Activated T-helper 17 cell treated with anti-CD3 and anti-CD28 coated beads, Interleukin-2, amount 50 U/mL, for 72 hours (primary cell): ENCODE data around the gene SPEN. TPM values are rescaled to one million over a fixed set of nuclear protein-coding genes. Genes with fewer than 3 reads are reported as not detected.
"Not testable (repeated sequence)": the region's sequence is repeated elsewhere in the genome, so short reads cannot be mapped to it uniquely, and the experiment has no call there.

Experiments used
- ATAC-seq: fragments of 150-1000 bp; cut with Tn5 transposase; replicated peaks from 2 replicates; pipeline ENCODE4 v1.10.0; 2021; ENCODE audit warnings: mild to moderate bottlenecking, moderate library complexity
- H3K27ac Mint-ChIP-seq: one replicate; pipeline ENCODE4 v1.8.0; 2022; ENCODE audit warnings: mixed read lengths
- H3K27me3 Mint-ChIP-seq: one replicate; pipeline ENCODE4 v1.8.0; 2022; ENCODE audit warnings: mixed read lengths
- H3K36me3 Mint-ChIP-seq: one replicate; pipeline ENCODE4 v1.8.0; 2022; ENCODE audit warnings: low read depth, mild to moderate bottlenecking, mixed read lengths
- H3K4me1 Mint-ChIP-seq: one replicate; pipeline ENCODE4 v1.8.0; 2022; ENCODE audit warnings: mixed read lengths
- H3K4me3 Mint-ChIP-seq: one replicate; pipeline ENCODE4 v1.8.0; 2022; ENCODE audit warnings: mild to moderate bottlenecking, mixed read lengths
- H3K9me3 Mint-ChIP-seq: one replicate; pipeline ENCODE4 v1.8.0; 2022; ENCODE audit warnings: mixed read lengths
- total RNA-seq, 2 donors: library from RNA; stranded (reverse); gene quantifications; one replicate each; pipeline ENCODE4 v1.2.3, GENCODE V29; 2022

SPEN gene
- total RNA-seq, 2 donors from 2014 or later, result 48.9 to 66.7 TPM

DNA sequence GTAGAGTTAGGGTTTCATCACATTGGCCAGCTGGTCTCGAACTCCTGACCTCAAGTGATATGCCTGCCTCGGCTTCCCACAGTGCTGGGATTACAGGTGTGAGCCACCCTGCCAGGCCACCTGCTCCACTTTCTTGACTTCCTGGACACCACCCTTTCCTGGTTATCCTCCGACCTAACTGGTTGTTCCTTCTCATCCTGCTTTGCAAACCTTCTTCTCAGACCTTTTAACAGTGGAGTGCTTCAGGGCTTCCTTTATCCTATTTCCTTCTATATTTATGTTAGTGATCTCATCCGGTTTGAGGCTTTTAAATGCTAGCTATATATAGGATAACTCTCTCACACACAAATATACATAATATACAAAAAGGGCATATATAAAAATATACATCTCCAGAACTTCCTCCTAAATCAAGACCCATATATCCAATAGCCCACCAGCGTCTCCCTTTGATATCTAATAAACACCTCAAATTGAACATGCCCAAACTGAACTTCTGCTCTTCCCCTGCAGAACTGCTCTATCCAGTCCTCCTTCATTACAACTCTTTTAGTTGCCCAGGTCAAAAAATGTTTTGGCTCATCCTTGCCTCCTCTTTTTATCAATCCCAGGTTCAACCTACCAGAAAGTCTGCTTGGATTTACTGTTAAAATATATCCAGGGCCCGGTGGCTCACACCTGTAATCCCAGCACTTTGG is 20.5 kb upstream of the SPEN start:
- H3K9me3 Mint-ChIP-seq, result no peaks in the 10 kb centered on the region
- H3K36me3 Mint-ChIP-seq, result no peaks in the 10 kb centered on the region
- no peak overlapping the region for H3K4me3 Mint-ChIP-seq
- H3K27me3 Mint-ChIP-seq, result no peaks in the 10 kb centered on the region
- H3K4me1 Mint-ChIP-seq, result peaks cover 11% of the 10 kb centered on the region
- no peak for ATAC-seq
- H3K27ac Mint-ChIP-seq, result no peak overlapping the region

- H3K36me3 Mint-ChIP-seq, H3K27me3 Mint-ChIP-seq, ATAC-seq, H3K9me3 Mint-ChIP-seq, H3K27ac Mint-ChIP-seq, H3K4me3 Mint-ChIP-seq: not testable (repeated sequence)
- peaks cover 11% of the 10 kb centered on the region for H3K4me1 Mint-ChIP-seq
Measured at GRCh38 chr1:15827567-15827966, 19.9 kb upstream of the SPEN start.

DNA sequence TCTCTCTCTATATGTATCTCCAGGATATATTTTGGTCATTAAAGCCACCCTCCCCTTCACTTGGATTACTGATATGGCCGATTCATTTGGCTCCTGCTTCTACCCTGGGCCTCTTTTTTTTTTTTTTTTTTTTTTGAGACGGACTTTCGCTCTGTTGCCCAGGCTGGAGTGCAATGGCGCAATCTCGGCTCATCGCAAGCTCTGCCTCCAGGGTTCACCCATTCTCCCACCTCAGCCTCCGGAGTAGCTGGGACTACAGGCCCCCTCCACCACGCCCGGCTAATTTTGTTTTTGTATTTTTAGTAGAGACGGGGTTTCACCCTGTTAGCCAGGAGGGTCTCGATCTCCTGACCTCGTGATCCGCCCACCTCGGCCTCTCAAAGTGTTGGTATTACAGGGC is 18.6 kb upstream of the SPEN start:
- H3K4me1 Mint-ChIP-seq, result peaks cover 11% of the 10 kb centered on the region
- H3K4me3 Mint-ChIP-seq, H3K27me3 Mint-ChIP-seq, ATAC-seq, H3K27ac Mint-ChIP-seq, H3K9me3 Mint-ChIP-seq, H3K36me3 Mint-ChIP-seq: not testable (repeated sequence)

DNA sequence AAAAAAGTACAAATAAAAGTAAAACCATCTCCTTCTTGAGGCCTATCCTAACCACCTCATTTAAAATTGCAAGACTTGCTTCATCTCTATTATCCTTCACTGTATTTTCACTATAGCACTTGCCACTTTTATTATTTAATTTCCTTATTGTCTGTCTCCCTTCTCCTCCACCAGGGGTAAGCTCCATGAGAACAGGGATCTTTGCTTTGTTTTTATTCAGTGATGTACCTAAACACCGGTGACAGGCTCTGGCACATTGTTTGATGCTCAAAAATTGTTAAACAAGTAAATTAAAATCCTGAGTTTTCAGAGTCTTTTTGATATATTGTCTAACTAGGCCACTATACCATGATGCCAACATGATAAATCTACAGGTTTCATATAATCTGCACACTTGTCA is 17.2 kb upstream of the SPEN start:
- Mint-ChIP-seq H3K27me3 (no peaks in the 10 kb centered on the region), H3K9me3 (no peaks in the 10 kb centered on the region), H3K36me3 (peaks cover 10% of the 10 kb centered on the region), H3K4me1 (peaks cover 11% of the 10 kb centered on the region), H3K4me3 (no peak overlapping the region), H3K27ac (no peak overlapping the region)
- ATAC-seq, result no peak

DNA sequence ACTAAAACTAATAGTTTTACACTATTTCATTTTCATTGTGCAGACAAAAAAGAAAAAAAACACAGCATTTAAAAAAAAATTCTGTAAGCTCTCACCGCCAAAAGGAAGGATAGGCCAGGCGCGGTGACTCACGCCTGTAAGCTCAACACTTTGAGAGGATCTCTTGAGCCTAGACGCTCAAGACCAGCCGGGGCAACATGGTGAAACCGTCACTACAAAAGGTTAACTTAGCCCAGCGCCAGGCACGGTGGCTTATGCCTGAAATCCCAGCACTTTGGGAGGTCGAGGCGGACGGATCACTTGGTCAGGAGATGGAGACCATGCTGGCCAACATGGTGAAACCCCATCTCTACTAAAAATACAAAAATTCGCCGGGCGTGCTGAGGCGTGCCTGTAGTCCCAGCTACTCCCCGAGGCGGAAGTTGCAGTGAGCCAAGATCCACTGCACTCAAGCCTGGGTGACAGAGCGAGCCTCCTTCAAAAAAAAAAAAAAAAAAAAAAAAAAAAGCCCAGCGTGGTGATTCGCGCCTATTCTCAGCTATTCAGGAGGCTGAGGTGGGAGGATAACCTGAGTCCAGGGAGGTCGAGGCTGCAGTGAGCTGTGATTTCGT is 14.3 kb upstream of the SPEN start:
- Mint-ChIP-seq H3K4me1 (peaks cover 6% of the 10 kb centered on the region), H3K4me3 (peak overlapping the region; percentile 96), H3K27me3 (no peaks in the 10 kb centered on the region), H3K9me3 (no peaks in the 10 kb centered on the region), H3K27ac (peak overlapping the region; percentile 97), H3K36me3 (peaks cover 18% of the 10 kb centered on the region)
- ATAC-seq, result peak; percentile 18

- peaks cover 18% of the 10 kb centered on the region for H3K36me3 Mint-ChIP-seq
- no peaks in the 10 kb centered on the region for H3K9me3 Mint-ChIP-seq
- no peaks in the 10 kb centered on the region for H3K27me3 Mint-ChIP-seq
- ATAC-seq, result no peak
- peak overlapping the region; percentile 96 for H3K4me3 Mint-ChIP-seq
- peaks cover 6% of the 10 kb centered on the region for H3K4me1 Mint-ChIP-seq
- peak overlapping the region; percentile 97 for H3K27ac Mint-ChIP-seq
Measured at GRCh38 chr1:15833842-15834405, 13.6 kb upstream of the SPEN start.

- Mint-ChIP-seq H3K4me3 (peak overlapping the region; percentile 96), H3K27ac (peak overlapping the region; percentile 97), H3K4me1 (peaks cover 6% of the 10 kb centered on the region), H3K9me3 (no peaks in the 10 kb centered on the region), H3K36me3 (peaks cover 18% of the 10 kb centered on the region), H3K27me3 (no peaks in the 10 kb centered on the region)
- ATAC-seq, result peak; percentile 65
Measured at GRCh38 chr1:15834406-15835204, 12.9 kb upstream of the SPEN start.

- ATAC-seq, result peak; percentile 11
- Mint-ChIP-seq H3K36me3 (peaks cover 18% of the 10 kb centered on the region), H3K9me3 (no peaks in the 10 kb centered on the region), H3K4me1 (no peaks in the 10 kb centered on the region), H3K4me3 (peak overlapping the region; percentile 96), H3K27me3 (no peaks in the 10 kb centered on the region), H3K27ac (peak overlapping the region; percentile 97)
Measured at GRCh38 chr1:15835205-15835740, 12.2 kb upstream of the SPEN start.

DNA sequence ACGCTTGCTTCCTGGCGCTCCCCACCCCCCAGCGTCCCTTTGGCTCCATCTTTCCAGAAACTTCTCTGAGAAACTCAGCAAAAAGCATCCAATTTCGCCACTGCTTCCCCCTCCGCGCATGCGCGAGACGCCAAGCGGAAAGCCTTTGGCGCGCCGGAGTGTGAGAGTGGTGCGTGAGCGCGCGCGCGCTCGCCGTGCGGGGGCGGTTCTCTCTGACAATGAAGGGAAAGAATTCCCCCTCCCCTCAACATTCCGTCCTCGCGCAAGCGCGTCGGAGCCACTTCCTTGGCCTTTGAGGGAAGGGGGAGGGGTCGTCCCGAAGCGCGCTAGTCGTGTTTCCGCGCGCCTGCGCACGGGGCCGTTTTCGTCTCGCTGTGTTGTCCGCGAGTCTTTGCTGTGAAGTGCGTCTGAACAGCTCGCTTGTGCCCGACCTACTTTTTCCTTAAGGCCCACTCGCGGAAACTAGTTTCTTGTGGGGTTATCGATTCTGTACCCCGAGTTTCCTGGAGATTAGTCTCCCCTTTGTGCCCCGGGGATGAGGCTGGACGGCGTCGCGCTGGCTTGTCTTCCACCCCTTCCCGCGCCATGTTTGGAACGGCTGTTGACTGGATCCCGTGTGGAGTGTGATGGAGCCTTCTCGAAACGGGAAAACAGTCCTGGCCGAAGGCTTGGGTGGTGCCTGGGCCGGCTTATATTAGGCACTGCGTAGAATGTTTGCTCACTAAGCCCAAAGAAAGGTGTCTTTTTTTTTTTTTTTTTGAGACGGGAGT is 11.6 kb upstream of the SPEN start:
- Mint-ChIP-seq H3K27me3 (no peaks in the 10 kb centered on the region), H3K4me1 (no peaks in the 10 kb centered on the region), H3K4me3 (peak overlapping the region; percentile 96), H3K36me3 (peaks cover 18% of the 10 kb centered on the region), H3K27ac (peak overlapping the region; percentile 97), H3K9me3 (no peaks in the 10 kb centered on the region)
- peak; percentile 60 for ATAC-seq

DNA sequence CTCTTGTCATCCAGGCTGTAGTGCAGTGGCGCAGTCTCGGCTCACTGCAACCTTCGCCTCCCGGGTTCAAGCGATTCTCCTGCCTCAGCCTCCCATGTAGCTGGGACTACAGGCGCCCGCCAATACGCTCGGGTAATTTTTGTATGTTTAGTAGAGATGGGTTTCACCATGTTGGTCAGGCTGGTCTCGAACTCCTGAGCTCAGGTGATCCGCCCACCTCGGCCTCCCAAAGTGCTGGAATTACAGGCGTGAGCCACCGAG is 11.1 kb upstream of the SPEN start:
- peak overlapping the region; percentile 97 for H3K27ac Mint-ChIP-seq
- ATAC-seq, H3K27me3 Mint-ChIP-seq, H3K4me1 Mint-ChIP-seq, H3K9me3 Mint-ChIP-seq: not testable (repeated sequence)
- H3K4me3 Mint-ChIP-seq, result peak overlapping the region; percentile 96
- peaks cover 18% of the 10 kb centered on the region for H3K36me3 Mint-ChIP-seq

DNA sequence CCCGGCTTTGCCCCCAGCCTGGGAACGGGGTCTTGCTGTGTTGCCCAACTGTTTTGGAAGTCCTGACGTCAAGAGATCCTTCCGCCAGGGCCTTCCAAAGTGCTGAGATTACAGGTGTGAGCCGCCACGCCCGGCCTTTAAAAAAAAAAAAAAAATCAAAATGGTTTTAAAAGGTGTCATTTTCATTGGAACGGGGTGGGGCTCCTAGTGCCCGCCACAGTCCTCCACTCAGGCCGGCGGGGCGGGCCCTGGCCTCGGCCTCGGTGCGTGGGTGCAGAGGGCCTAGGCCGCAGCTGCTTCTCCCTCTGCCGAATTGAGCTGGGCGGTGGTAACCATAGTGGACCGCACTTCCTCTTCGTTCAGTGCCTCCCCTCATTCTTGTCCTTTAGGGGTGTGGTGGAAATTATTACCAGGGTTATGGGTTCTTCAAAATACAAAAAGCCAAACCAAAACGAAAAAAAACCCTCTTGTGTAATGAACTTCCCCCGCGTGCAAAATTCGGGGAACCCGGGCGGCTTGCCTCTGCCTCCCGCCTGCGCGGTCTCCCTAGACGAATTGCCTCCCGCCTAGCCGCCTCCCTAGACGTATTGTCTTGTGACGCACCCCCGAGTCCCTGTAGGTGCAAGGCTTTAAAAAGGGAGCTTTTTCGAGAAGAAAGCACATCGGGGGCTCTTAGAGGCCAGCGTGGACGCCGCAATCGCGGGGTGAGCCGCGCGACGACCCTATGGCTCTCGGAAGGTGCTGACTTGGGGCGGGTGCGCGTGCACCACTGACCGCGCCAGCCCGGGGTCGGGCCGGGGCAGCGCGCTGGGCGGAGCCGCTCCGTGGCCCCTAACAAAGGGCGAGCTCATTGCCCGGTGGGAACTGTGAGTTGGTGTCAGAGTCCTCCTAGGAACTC is 10.5 kb upstream of the SPEN start:
- Mint-ChIP-seq H3K27ac (peak overlapping the region; percentile 97), H3K9me3 (no peaks in the 10 kb centered on the region), H3K4me3 (peak overlapping the region; percentile 96), H3K27me3 (no peaks in the 10 kb centered on the region), H3K36me3 (peaks cover 18% of the 10 kb centered on the region), H3K4me1 (no peaks in the 10 kb centered on the region)
- peak; percentile 10 for ATAC-seq

- Mint-ChIP-seq H3K27me3 (no peaks in the 10 kb centered on the region), H3K27ac (peak overlapping the region; percentile 51), H3K4me1 (no peaks in the 10 kb centered on the region), H3K4me3 (peak overlapping the region; percentile 96), H3K9me3 (no peaks in the 10 kb centered on the region), H3K36me3 (peaks cover 18% of the 10 kb centered on the region)
- ATAC-seq, result no peak
Measured at GRCh38 chr1:15837931-15838330, 9.6 kb upstream of the SPEN start.

DNA sequence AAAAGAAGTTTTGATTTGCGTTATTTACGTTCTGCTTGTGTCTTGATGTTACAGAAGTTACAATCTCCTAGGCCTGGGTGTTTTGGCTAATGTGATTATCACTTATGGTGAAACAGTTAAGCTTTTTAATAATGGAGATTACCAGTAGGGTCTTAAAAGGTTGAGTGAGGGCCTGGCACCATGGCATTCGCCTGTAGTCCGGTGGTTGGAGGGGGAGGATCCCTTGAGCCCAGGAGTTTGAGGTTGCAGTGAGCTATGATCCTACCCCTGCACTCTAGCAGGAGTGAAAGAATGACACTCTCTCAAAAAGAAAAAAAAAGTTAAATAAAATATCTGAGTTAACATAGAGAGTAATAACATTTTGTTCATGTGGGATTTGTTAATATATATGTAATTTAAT is 8.8 kb upstream of the SPEN start:
- Mint-ChIP-seq H3K9me3 (no peaks in the 10 kb centered on the region), H3K27ac (no peak overlapping the region), H3K36me3 (peaks cover 18% of the 10 kb centered on the region), H3K4me3 (no peak overlapping the region), H3K4me1 (no peaks in the 10 kb centered on the region), H3K27me3 (no peaks in the 10 kb centered on the region)
- no peak for ATAC-seq
